SK-N-SH (cell line): ENCODE results near the gene OXT. TPM values are rescaled to one million over a fixed set of nuclear protein-coding genes. Genes with fewer than 3 reads are reported as not detected.

Experiments
- CTCF ChIA-PET: fragments of 300-600, 350-600 bp; formaldehyde crosslinking; extraction: SDS; loops from one replicate; lab custom pipeline; 2021; lab: Yijun Ruan, JAX
- POLR2A ChIA-PET: fragments of 350-600 bp; sonication (Branson Sonifier 250); formaldehyde crosslinking; extraction: SDS; loops from one replicate; lab custom pipeline; 2020; ENCODE audit warnings: antibody characterized with exemption, inconsistent platforms; lab: Yijun Ruan, JAX
- DNase-seq: peaks from one replicate; pipeline ENCODE4 v3.0.0; 2012
- H2AFZ ChIP-seq: fragments of 200-600 bp; sonication (generic); 2 replicates; pipeline ENCODE4 v1.8.1; 2016; ENCODE audit warnings: antibody characterized with exemption, mild to moderate bottlenecking, low read depth
- H3F3A ChIP-seq: fragments of 200-600 bp; sonication (generic); replicated peaks from 2 replicates; pipeline ENCODE3; 2016; ENCODE audit warnings: antibody characterized with exemption, mild to moderate bottlenecking; ENCODE audit not compliant: insufficient read depth
- H3K27ac ChIP-seq, 2 experiments: fragments of 200-500 bp in 1 of 2; fragments of 200-600 bp in 1 of 2; sonication (Bioruptor generic) in 1 of 2; sonication (generic), shearing (Covaris generic) in 1 of 2; 2 replicates each; pipeline versions ENCODE4 v1.5.1 to v1.6.1; 2014 to 2016; ENCODE audit warnings: low read depth in 2 of 2, inconsistent platforms in 1 of 2, low read length in 1 of 2, mild to moderate bottlenecking in 1 of 2, mixed read lengths in 1 of 2
- H3K27me3 ChIP-seq: fragments of 200-600 bp; sonication (generic), shearing (Covaris generic); 2 replicates; pipeline ENCODE4 v1.6.1; 2016; ENCODE audit warnings: mixed run types; ENCODE audit not compliant: insufficient read depth
- H3K36me3 ChIP-seq, 2 experiments: fragments of 200-500 bp in 1 of 2; fragments of 200-600 bp in 1 of 2; sonication (Bioruptor generic) in 1 of 2; sonication (generic) in 1 of 2; replicated peaks in 1 of 2; 2 replicates each; pipeline versions ENCODE3 to v1.5.1; 2014 to 2016; ENCODE audit warnings: low read length in 1 of 2, mild to moderate bottlenecking in 1 of 2; ENCODE audit not compliant: insufficient read depth in 2 of 2, control insufficient read depth in 1 of 2
- H3K4me1 ChIP-seq, 2 experiments: fragments of 200-500 bp in 1 of 2; fragments of 200-600 bp in 1 of 2; sonication (Bioruptor generic) in 1 of 2; sonication (generic), shearing (Covaris generic) in 1 of 2; 2 replicates each; pipeline versions ENCODE4 v1.5.1 to v1.6.1; 2014 to 2016; ENCODE audit warnings: low read depth in 1 of 2, low read length in 1 of 2, mixed run types in 1 of 2; ENCODE audit not compliant: insufficient read depth in 2 of 2, control insufficient read depth in 1 of 2
- H3K4me2 ChIP-seq: fragments of 200-600 bp; sonication (generic), shearing (Covaris generic); 2 replicates; pipeline ENCODE4 v1.6.1; 2017; ENCODE audit warnings: mixed run types
- H3K4me3 ChIP-seq, 2 experiments: fragments of 200-500 bp in 1 of 2; fragments of 200-600 bp in 1 of 2; sonication (Bioruptor generic) in 1 of 2; sonication (generic), shearing (Covaris generic) in 1 of 2; 2 replicates each; pipeline versions ENCODE4 v1.5.1 to v1.8.1; 2014 to 2016; ENCODE audit warnings: low read depth in 2 of 2, inconsistent platforms in 1 of 2, low read length in 1 of 2, mild to moderate bottlenecking in 1 of 2, mixed read lengths in 1 of 2, moderate library complexity in 1 of 2
- H3K79me2 ChIP-seq: fragments of 200-600 bp; sonication (generic); 2 replicates; pipeline ENCODE4 v1.8.1; 2017; ENCODE audit warnings: mild to moderate bottlenecking; ENCODE audit not compliant: insufficient read depth
- H3K9ac ChIP-seq: fragments of 200-600 bp; sonication (generic); 2 replicates; pipeline ENCODE4 v1.6.1; 2017; ENCODE audit warnings: mixed run types
- H3K9me2 ChIP-seq: fragments of 200-600 bp; sonication (generic); 2 replicates; pipeline ENCODE4 v1.6.1; 2017; ENCODE audit warnings: mixed run types
- H3K9me3 ChIP-seq: fragments of 200-600 bp; sonication (generic); 2 replicates; pipeline ENCODE4 v1.6.1; 2017; ENCODE audit warnings: mixed run types, mild to moderate bottlenecking, moderate library complexity
- H4K20me1 ChIP-seq: fragments of 200-600 bp; sonication (generic); 2 replicates; pipeline ENCODE4 v1.6.1; 2017; ENCODE audit warnings: mild to moderate bottlenecking, mixed run types; ENCODE audit not compliant: insufficient read depth
- EP300 ChIP-seq, 2 experiments: IDR thresholded peaks; 2 replicates each; pipeline versions ENCODE4 v1.4.0 to v1.6.1; 2012; ENCODE audit warnings: borderline replicate concordance in 1 of 2, low read depth in 1 of 2, low read length in 1 of 2
- EZH2phosphoT487 ChIP-seq: fragments of 200-600 bp; sonication (generic); IDR thresholded peaks from 2 replicates; pipeline ENCODE4 v1.6.1; 2017; ENCODE audit warnings: low read depth, mixed run types, mild to moderate bottlenecking, antibody characterized with exemption, moderate library complexity, borderline replicate concordance
- FOSL2 ChIP-seq: IDR thresholded peaks from 2 replicates; pipeline ENCODE4 v1.4.0; 2012; ENCODE audit warnings: low read depth, mild to moderate bottlenecking, moderate library complexity, borderline replicate concordance
- FOXJ3 ChIP-seq: sonication (generic); formaldehyde crosslinking; IDR thresholded peaks from 2 replicates; pipeline ENCODE4 v1.5.1; 2020; ENCODE audit warnings: mild to moderate bottlenecking, missing genetic modification reagents
- GATA2 ChIP-seq: sonication (generic); formaldehyde crosslinking; IDR thresholded peaks from 2 replicates; pipeline ENCODE4 v1.5.0; 2020; ENCODE audit warnings: mild to moderate bottlenecking, missing genetic modification reagents
- POLR2AphosphoS5 ChIP-seq: IDR thresholded peaks from 2 replicates; pipeline ENCODE4 v1.6.1; 2012; ENCODE audit warnings: low read depth, low read length
- RCOR1 ChIP-seq: fragments of 150-350 bp; IDR thresholded peaks from 2 replicates; pipeline ENCODE4 v1.6.1; 2017; ENCODE audit warnings: antibody characterized with exemption, low read length
- RXRA ChIP-seq: IDR thresholded peaks from 2 replicates; pipeline ENCODE4 v1.4.0; 2012; ENCODE audit warnings: low read depth, mild to moderate bottlenecking, borderline replicate concordance
- SIN3A ChIP-seq: IDR thresholded peaks from 2 replicates; pipeline ENCODE4 v1.6.1; 2012; ENCODE audit warnings: low read depth, mild to moderate bottlenecking, low read length, moderate library complexity, borderline replicate concordance
- TCF12 ChIP-seq: IDR thresholded peaks from 2 replicates; pipeline ENCODE4 v1.4.0; 2012
- whole genome bisulfite sequencing: methylation state at CpG from one replicate; pipeline ENCODE4 v1.1.6; 2017; ENCODE audit warnings: low lambda C conversion rate; 5-methylcytosine and 5-hydroxymethylcytosine counted together
- polyA plus RNA-seq, 3 experiments: library from polyadenylated mRNA; depleted of rRNA; stranded (reverse); fragments of >200 nt; gene quantifications; 2 replicates each; pipeline ENCODE4 v1.2.3, GENCODE V29; 2012
- TF ChIP-seq, protein P1 (sequence below): IDR thresholded peaks from 2 replicates; pipeline ENCODE4; 2012
- TF ChIP-seq, protein P2 (sequence below): IDR thresholded peaks from 2 replicates; pipeline ENCODE4 v1.4.0; 2012; ENCODE audit warnings: low read depth, borderline replicate concordance
- TF ChIP-seq, protein P3 (sequence below): fragments of 150-350 bp; IDR thresholded peaks from 2 replicates; pipeline ENCODE4 v1.6.1; 2017; ENCODE audit warnings: antibody characterized with exemption, low read length, low read depth, borderline replicate concordance

OXT gene
- polyA plus RNA-seq, 1 of the 3 experiments (the other 2 are of a cell fraction), result not detected

DNA sequence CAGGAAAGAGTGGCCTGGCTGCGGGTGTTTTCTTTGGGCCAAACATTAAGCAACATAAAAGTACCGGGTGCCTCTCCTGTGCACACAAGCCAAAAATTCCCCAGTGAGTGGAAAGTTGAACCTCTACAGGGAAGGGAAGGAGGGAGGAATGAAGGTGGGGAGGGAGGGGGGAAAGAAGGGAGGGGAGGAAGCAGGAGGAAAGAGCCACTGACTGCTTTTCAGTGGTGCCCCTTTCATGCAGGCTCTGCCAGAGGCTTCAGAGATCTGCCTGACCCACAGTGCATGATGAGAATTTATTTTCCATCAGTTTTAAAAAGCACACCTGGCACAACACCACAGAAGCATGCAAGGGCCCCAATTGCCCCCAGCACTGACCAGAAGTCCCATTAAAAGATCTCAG is 40.6 kb downstream of the OXT start:
- Histone ChIP-seq H3K4me3 (no peak overlapping the region), H3K79me2 (no peaks in the 10 kb centered on the region), H4K20me1 (peaks cover 11% of the 10 kb centered on the region), H3K27ac (no peak overlapping the region), H3K27me3 (no peaks in the 10 kb centered on the region), H3K36me3 (peaks cover 0 to 14% of the 10 kb centered on the region in 2 experiments), H3K9me2 (no peaks in the 10 kb centered on the region), H3K9ac (no peak overlapping the region), H3K9me3 (no peaks in the 10 kb centered on the region), H3F3A (no peaks in the 10 kb centered on the region), H2AFZ (no peak overlapping the region), H3K4me1 (peaks cover 0 to 3% of the 10 kb centered on the region in 2 experiments; a peak in 1 of 4 replicates), H3K4me2 (no peak overlapping the region)
- ChIA-PET CTCF (interaction anchor here (0.9 kb wide), 1 partner anchor 58 kb away, joined by 4 read pairs; no protein-coding TSS in a partner anchor), POLR2A (interaction anchor here (0.6 kb wide), 1 partner anchor 9 kb away, joined by 3 read pairs; no protein-coding TSS in a partner anchor)
- WGBS, result 87% methylated on average over 2 of the region's 2 CpGs
- TF ChIP-seq SIN3A (no peak), RCOR1 (no peak), EP300 (IDR thresholded peaks at IDR 0.05; ENCODE audit: borderline replicate concordance in 1 of 2, low read depth in 1 of 2, low read length in 1 of 2) (no peak), FOSL2 (no peak), RXRA (no peak), GATA2 (CRISPR knock-in tag) (no peak), POLR2AphosphoS5 (no peak), TCF12 (no peak), FOXJ3 (no peak), EZH2phosphoT487 (no peak)
- TF ChIP-seq, protein P1, sequence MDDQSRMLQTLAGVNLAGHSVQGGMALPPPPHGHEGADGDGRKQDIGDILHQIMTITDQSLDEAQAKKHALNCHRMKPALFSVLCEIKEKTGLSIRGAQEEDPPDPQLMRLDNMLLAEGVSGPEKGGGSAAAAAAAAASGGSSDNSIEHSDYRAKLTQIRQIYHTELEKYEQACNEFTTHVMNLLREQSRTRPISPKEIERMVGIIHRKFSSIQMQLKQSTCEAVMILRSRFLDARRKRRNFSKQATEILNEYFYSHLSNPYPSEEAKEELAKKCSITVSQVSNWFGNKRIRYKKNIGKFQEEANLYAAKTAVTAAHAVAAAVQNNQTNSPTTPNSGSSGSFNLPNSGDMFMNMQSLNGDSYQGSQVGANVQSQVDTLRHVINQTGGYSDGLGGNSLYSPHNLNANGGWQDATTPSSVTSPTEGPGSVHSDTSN, result no peak
- TF ChIP-seq, protein P2, sequence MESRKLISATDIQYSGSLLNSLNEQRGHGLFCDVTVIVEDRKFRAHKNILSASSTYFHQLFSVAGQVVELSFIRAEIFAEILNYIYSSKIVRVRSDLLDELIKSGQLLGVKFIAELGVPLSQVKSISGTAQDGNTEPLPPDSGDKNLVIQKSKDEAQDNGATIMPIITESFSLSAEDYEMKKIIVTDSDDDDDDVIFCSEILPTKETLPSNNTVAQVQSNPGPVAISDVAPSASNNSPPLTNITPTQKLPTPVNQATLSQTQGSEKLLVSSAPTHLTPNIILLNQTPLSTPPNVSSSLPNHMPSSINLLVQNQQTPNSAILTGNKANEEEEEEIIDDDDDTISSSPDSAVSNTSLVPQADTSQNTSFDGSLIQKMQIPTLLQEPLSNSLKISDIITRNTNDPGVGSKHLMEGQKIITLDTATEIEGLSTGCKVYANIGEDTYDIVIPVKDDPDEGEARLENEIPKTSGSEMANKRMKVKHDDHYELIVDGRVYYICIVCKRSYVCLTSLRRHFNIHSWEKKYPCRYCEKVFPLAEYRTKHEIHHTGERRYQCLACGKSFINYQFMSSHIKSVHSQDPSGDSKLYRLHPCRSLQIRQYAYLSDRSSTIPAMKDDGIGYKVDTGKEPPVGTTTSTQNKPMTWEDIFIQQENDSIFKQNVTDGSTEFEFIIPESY, result no peak
- TF ChIP-seq, protein P3, sequence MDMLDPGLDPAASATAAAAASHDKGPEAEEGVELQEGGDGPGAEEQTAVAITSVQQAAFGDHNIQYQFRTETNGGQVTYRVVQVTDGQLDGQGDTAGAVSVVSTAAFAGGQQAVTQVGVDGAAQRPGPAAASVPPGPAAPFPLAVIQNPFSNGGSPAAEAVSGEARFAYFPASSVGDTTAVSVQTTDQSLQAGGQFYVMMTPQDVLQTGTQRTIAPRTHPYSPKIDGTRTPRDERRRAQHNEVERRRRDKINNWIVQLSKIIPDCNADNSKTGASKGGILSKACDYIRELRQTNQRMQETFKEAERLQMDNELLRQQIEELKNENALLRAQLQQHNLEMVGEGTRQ, result no peak
- no peak for DNase-seq
